HG03039 (cell line): ENCODE data around the gene CACNA1A.
"Not testable (repeated sequence)": the region's sequence is repeated elsewhere in the genome, so short reads cannot be mapped to it uniquely, and the experiment has no call there.

Source experiments
- ATAC-seq: cut with Tn5 transposase; IDR thresholded peaks from one replicate; pipeline ENCODE4 v1.9.1; 2021; ENCODE audit warnings: mild to moderate bottlenecking, moderate library complexity; ENCODE audit not compliant: unreplicated experiment

The CACNA1A gene

DNA sequence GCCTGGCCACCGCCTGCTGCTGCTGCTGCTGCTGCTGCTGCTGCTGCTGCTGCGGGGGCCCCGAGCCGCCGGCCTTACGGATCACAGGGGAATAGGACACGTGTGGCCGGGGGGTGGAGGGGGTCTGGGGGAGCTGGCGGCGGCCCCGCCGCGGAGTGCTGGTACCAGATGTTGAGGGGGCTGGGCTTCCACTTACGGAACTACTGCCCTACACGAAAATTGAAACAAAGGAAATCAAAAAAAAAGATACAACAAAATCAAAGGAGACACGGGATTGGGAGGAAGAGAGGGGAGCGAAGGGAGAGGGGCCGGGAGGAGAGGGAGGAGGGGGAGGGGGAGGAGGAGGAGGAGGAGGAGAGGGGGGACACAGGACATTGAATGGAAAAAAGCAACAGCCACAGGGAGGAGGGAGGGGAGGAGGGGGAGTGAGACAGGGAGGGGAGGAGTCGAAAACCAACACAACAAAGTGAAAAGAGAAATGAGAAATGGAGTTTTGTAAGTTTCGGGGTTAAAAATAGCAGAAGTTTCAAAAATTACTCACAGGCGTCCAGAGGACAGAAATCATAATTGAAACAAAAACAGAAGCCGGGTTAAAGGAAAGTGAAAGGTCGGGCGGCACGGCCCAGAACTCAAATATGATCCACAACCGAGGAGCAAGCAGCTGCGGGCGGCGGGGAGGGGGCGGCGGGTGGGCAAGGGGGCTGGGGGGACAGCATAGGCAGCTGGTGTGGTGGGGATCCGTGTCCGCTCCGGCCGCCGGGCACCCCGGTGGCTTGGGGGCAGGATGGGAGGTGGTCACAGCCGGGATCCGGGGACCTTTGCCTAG lies 298.2 kb downstream of the CACNA1A start:
- ATAC-seq = no peak

DNA sequence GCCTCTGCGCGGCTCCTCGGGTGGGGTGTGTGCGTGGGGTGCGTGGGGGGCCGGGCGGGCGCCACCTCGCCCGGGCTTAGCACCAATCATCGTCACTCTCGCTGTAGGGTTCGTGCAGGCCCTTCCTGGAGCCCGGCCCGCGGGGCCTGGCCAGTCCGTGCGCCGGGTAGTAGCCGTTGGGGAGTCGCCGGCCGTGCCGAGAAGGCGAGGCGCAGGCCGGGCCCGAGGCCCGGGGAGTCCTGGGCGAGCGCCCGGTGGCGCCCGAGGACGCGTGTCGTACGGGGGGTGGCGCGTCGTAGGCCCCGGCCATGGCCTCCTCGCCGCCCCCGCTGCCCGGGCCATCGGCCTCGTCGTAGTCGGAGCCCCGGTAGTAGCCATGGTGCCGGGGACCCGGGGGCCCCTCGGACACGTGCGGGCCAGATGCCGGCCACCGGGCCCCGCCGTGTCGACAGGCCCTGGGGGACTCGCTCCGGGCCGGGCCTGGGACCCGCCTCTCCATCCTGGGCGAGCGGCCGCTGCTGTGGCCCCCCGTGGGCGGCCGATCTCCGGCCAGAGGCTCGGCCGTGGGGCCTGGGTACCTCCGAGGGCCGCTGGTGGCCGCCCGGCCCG lies 298.9 kb downstream of the CACNA1A start:
- no peak for ATAC-seq

DNA sequence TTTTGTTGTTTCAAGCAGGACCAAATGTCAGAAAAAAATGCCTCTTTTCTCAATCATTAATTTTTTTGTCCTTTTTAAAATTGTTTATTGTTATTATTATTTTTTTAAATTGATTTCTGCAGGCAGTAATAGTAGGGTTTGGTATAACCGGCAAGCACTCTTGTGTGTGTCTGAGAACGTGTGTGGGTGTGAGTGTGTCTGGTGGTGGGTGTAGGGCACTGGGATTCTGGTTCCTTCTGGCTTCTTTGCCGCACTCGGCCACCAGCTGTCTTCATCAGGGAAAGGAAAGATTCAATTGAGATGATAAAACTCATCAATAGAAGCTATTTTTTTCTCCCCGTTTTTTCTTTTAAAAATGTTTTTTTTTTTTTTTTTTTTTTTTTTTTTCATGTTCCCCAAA lies 299.7 kb downstream of the CACNA1A start:
- no peak for ATAC-seq

DNA sequence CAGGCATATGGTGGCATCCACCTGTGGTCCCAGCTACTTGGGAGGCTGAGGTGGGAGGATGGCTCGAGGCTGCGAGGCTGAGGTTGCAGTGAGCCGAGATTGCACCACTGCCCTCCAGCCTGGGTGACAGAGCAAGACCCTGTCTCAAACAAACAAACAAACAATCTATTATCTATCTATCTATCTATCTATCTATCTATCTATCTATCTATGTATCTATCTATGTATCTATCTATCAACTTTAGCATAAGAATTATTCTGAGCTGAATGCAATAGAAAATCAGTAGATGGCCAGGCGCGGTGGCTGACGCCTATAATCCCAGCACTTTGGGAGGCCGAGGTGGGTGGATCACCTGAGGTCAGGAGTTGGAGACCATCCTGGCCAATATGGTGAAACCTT lies 304.2 kb downstream of the CACNA1A start:
- not testable (repeated sequence) for ATAC-seq

DNA sequence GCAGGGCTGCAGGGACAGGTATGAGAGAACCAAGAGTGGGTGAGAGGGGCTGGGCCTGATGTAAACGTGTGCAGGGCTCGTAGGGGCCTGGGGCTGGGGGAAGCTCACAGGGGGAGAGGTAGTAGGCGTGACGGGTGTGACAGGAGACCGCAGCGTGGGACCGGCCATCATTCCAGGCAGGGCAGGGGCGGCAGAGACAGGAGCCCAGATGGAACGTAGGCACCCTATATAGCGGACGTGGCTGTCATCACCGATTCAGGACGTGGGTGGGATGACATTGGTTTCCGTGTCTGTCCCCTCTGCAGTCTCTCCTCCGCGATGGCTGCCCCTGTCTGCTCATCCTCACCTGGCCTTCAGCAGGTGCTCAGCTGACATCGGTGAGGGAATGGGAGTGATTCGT lies 307.6 kb downstream of the CACNA1A start:
- ATAC-seq = no peak

DNA sequence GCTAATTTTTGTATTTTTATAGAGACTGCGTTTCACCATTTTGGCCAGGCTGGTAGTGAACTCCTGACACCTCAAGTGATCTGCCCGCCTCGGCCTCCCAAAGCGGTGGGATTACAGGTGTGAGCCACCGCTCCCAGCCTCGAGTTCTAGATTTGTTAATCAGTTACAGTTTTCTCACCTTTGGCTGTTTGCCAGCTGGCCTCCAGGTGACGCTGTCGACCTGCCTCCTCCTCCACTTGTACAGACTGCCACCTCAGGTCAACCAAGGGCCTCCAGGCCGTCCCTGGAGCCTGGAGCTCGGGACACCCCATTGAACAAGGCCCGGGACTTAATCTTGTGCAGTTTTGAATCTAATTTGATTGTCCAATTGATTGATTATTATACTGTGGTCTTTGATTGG lies 310.6 kb downstream of the CACNA1A start:
- ATAC-seq = no peak

DNA sequence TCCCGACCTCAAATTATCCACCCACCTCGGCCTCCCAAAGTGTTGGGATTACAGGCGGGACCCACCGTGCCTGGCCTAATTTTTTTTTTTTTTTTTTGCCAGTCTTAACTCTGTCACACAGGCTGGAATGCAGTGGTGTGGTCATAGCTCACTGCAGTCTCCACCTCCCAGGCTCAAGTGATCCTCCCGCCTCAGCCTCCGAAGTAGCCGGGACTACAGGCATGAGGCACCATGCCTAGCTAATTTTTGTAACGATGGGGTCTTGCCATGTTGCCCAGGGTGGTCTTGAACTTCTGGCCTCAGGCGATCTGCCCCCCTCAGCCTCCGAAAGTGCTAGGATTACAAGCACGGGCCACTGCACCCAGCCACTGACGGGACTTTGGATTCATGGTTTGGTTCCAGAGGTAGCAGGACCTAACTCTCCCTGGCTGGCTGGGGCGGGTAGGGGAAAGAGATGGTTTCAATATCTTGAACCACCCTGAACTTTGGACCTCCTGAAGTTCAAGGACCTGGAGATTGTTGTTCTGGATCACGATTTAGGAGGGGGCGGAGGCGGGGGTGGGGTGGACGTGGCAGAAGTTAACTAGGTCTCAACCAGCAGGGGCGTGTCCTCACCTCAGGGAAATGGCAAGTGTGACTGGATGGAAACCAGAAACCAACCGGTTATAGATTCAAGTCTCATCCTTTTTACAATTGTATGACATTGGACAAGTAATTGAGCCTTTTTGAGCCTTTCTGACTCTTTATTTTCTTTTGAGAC lies 315.3 kb downstream of the CACNA1A start:
- ATAC-seq = no peak

DNA sequence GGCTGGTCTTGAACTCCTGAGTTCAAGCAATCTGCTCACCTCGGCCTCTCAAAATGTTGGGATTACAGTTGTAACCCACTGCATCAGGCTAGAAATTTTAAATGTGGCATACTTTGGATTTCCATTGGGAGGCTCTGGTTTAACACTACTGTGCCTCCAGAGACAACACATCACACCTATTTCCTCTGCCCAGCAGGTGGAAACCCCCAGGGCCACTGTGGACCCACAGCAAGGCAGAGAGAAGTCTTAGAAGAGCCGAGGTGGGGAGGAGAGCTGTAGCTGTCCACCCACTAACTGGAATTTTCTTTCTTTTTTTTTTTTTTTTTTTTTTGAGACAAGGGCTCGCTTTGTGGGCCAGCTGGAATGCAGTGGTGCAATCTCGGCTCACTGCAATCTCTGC lies 316.7 kb downstream of the CACNA1A start:
- no peak for ATAC-seq

DNA sequence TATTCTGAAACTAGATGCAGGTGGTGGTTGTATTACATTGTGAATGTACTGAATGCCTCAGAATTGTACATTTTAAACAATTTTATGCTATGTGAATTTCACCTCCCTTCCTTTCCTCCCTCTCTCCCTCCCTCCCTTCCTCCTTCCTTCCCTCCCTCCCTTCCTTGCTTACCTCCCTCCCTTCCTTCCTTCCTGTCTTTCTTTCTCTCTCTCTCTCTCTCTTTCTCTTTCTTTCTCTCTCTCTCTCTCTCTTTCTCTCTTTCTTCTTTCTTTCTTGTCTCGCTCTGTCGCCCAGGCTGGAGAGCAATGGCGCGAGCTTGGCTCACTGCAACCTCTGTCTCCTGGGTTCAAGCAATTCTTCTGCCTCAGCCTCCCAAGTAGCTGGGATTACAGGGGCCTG lies 318.9 kb downstream of the CACNA1A start:
- ATAC-seq = no peak

DNA sequence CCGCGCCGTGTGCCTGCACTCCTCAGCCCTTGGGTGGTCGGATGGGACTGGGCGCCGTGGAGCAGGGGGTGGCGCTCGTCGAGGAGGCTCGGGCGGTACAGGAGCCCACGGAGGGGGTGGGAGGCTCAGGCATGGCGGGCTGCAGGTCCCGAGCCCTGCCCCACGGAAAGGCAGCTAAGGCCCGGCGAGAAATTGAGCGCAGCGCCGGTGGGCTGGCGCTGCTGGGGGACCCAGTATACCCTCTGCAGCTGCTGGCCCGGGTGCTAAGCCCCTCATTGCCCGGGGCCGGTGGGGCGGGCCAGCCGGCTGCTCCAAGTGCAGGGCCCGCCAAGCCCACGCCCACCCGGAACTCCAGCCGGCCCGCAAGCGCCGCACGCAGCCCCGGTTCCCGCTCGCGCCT lies 319.6 kb downstream of the CACNA1A start:
- not testable (repeated sequence) for ATAC-seq

DNA sequence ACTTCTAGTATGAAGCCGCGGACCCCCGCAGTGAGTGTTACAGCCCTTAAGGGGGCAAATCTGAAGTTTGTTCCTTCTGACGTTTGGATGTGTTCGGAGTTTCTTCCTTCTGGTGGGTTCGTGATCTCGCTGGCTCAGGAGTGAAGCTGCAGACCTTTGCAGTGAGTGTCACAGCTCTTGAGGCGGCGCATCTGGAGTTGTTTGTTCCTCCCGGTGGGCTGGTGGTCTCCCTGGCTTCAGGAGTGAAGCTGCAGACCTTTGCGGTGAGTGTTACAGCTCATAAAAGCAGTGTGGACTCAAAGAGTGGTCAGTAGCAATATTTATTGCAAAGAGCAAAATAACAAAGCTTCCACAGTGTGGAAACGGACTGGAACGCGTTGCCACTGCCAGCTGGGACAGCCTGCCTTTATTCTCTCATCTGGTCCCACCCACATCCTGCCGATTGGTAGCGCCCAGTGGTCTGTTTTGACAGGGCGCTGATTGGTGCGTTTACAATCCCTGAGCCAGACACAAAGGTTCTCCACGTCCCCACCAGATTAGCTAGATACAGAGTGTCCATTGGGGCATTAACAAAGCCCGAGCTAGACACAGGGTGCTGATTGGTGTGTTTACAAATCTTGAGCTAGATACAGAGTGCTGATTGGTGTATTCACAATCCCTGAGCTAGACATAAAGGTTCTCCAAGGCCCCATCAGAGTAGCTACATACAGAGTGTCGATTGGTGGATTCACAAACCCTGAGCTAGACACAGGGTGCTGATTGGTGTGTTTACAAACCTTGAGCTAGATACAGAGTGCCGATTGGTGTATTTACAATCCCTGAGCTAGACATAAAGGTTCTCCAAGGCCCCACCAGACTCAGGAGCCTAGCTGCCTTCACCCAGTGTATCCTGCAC lies 320.3 kb downstream of the CACNA1A start:
- ATAC-seq = not testable (repeated sequence)

DNA sequence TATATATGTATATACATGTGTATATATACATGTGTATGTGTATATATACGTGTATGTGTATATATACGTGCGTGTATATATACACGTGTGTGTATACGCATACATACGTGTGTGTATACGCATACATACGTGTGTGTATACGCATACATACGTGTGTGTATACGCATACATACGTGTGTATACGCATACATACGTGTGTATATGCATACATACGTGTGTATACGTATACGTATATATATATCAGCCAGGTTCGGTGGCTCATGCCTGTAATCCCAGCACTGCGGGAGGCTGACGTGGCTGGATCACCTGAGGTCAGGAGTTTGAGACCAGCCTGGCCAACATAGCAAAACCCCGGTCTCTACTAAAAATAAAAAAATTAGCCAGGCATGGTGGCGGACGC lies 321.4 kb downstream of the CACNA1A start:
- not testable (repeated sequence) for ATAC-seq

DNA sequence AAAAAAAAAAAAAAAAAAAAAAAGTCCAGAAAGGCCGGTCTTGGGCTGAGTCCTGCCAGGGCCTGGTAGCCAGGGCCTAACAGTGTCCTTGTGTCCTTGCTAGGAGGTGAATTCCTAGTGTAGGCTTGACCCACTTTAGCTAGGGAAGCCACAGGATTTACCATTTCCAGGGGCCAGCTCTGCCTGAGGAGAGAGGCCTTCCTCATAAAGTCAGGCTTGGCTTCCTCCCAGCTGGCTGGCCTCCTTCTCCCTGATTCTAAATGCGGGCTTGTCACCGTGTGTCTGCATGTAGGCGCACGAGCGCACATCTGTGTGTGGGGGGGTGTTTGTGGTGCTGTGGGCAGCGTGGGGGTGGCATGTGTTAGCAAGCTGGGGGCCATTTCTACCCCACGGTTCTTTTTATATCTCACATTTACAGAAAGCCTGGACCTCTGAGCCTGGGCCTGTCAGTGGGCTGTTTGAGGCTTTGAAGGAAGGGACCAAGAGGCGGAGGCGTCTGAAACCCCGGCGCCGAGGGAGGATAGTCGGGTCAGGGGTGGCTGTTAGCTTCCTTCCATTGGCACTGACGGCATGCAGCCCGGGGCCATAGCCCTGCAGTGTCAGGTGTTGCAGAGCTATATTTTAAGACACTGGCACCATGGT lies 324.4 kb downstream of the CACNA1A start:
- ATAC-seq = no peak

DNA sequence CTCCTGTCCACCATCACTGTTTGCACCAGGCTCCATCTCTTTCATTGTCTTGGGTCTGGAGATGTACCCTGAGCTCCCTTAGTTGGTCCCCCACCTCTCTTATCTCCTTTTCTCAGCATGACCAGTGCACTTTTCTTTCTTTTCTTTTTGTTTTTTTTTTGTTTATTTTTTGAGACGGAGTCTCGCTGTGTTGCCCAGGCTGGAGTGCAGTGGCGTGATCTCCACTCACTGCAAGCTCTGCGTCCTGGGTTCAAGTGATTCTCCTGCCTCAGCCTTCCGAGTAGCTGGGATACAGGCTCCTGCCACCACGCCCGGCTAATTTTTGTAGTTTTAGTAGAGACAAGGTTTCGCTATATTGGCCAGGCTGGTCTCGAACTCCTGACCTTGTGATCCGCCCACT lies 328.0 kb downstream of the CACNA1A start:
- not testable (repeated sequence) for ATAC-seq

DNA sequence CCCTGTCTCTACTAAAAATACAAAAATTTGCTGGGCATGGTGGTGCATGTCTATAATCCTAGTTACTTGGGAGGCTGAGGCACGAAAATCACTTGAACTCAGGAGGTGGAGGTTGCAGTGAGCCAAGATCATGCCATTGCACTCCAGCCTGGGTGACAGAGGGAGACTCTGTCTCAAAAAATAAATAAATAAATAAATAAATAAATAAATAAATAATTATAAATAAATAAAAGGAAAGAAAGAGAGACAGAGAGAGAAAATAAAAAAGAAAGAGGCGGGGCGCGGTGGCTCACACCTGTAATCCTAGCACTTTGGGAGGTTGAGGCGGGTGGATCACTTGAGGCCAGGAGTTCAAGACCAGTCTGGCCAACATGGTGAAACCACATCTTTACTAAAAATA lies 328.7 kb downstream of the CACNA1A start:
- not testable (repeated sequence) for ATAC-seq

DNA sequence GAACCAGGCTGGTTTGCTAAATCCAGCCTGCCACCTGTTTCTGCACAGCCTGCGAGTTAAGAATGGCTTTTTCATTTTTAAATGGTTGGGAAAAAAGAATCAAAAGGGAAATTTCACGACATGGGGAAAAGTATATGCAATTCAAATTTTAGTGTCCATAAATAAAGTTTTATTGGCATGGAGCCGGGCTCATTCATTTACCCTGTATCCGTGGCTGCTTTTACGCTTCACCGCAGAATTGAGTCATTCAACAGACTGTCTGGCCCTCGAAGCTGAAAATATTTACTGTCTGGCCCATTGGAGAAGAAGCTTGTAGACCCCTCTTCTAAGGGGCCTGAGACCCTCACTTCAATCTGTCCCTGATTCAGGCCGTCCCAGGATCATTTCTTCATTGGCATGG lies 329.9 kb downstream of the CACNA1A start:
- ATAC-seq = no peak

DNA sequence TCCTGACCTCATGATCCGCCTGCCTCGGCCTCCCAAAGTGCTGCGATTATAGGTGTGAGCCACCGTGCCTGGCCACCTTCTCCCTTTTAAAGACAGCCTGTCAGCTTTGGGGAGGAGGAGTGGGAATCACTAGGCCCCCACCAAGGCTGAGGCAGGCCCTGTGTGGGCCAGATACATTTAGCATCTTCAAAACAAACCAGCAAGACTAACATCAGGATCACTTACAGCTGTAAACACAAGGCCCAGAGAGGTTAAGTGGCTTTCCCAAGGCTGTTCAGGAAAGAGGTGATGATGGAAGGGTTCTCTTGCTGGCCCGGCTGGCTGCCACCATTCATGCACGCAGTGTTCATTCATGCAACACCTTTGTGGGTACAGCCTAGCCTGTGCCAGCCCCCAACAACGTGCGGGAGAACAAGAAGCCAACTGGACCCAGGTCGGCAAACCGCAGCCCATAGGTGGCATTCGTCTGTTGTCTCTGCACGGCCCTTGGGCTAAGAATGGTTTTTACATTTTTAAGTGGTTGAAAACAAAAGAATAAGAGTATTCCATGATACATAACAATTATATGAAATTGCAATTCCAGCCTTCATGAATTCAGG lies 333.0 kb downstream of the CACNA1A start:
- ATAC-seq = no peak

DNA sequence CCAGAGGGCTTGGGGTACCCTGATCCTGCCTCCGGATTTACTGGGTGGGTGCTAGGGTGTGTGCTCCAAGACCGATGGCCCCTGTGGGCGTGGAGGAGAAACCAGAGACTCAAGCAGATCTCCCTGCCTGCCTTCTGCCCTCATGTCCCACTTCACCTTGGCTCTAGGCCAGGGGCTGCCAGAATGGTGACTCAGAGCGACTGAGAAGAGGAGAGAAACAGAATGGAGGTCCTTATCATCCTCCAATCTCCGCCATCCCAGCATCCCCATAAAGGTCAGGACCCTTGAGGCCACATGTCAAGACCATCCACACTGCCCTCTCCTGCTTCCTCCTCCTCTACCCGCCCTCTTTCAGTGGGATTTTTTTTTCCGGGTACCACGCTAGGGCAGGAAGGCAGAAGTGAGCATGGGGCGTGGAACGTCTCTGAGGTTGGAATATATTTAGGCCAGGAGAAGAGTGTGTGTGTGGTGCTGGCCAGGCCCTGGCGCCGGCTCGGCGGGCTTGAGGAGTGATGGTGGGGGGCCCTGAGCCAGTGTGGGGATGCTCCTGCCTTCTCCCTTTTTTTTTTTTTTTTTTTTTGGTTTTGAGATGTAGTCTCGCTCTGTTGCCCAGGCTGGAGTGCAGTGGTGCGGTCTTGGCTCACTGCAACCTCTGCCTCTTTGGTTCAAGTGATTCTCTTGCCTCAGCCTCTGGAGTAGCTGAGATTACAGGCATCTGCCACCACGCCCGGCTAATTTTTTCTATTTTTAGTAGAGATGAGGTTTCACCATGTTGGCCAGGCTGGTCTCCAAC lies 333.7 kb downstream of the CACNA1A start:
- no peak for ATAC-seq

DNA sequence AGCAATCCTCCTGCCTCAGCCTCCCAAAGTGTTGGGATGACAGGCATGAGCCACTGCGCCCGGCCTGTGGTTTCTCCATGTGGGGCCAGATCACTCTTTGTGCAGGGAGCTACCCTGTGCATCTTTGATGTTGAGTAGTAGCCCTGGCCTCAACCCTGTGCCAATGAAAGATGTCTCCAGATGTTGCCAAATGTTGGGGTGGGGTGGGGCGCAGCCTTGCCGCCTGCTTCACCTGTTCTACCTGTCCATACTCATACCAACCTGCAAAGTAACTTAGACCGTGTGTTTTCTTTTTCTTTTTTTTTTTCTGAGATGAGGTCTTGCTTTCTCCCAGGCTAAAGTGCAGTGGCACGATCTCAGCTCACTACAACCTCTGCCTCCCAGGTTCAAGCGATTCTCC lies 335.1 kb downstream of the CACNA1A start:
- ATAC-seq = no peak
